Psoas muscle (tissue), 8 donors: ENCODE results near the gene GZMA. TPM values are rescaled to one million over a fixed set of nuclear protein-coding genes. Genes with fewer than 3 reads are reported as not detected.
"Not testable (repeated sequence)": the region's sequence is repeated elsewhere in the genome, so short reads cannot be mapped to it uniquely, and the experiment has no call there.

Experiments used
- ATAC-seq, 4 donors: fragments of 200-7000 bp; cut with Tn5 transposase; one replicate each; pipeline ENCODE4 v1.9.1; 2020; ENCODE audit warnings: moderate library complexity in 3 of 4, mild to moderate bottlenecking in 2 of 4
- DNase-seq, 2 donors: peaks; one replicate each; pipeline ENCODE4 v3.0.0-alpha.2; 2020
- H3K27ac ChIP-seq: fragments of 200-600 bp; one replicate; pipeline ENCODE4 v1.8.0; 2022
- H3K27me3 ChIP-seq, 3 donors: fragments of 200-600 bp in 1 of 3; one replicate each; pipeline versions ENCODE4 v1.6.1 to v1.8.0; 2013 to 2022; ENCODE audit warnings: low read length in 2 of 3, mild to moderate bottlenecking in 2 of 3, moderate library complexity in 1 of 3; ENCODE audit not compliant: insufficient read depth in 3 of 3
- H3K36me3 ChIP-seq, 2 donors: fragments of 200-600 bp in 1 of 2; one replicate each; pipeline versions ENCODE4 v1.6.1 to v1.8.0; 2013 to 2022; ENCODE audit warnings: low read depth in 1 of 2, mild to moderate bottlenecking in 1 of 2, moderate library complexity in 1 of 2; ENCODE audit not compliant: insufficient read depth in 1 of 2
- H3K4me1 ChIP-seq: fragments of 200-600 bp; one replicate; pipeline ENCODE4 v1.8.0; 2022
- H3K4me3 ChIP-seq: fragments of 200-600 bp; one replicate; pipeline ENCODE4 v1.8.0; 2022; ENCODE audit warnings: mild to moderate bottlenecking
- H3K9me3 ChIP-seq: fragments of 200-600 bp; one replicate; pipeline ENCODE4 v1.8.0; 2022
- WGBS, 3 donors: extraction: QIAGEN DNeasy Blood & Tissue Kit; methylation state at CpG; one replicate each; pipeline versions ENCODE4 v1.1.6 to v1.1.7; 2013; 5-methylcytosine and 5-hydroxymethylcytosine counted together
- intact Hi-C, 2 donors: fragments of 100-400 bp; cut with DNase I; formaldehyde crosslinking; loops; one replicate each; pipeline versions ENCODE4 v1.11.0 to v1.14.2; 2022
- polyA plus RNA-seq, 3 donors: library from polyadenylated mRNA; stranded (reverse); fragments of 200-250 nt; gene quantifications; one replicate each; pipeline ENCODE4 v1.2.3, GENCODE V29; 2013
- total RNA-seq, 4 donors: library from RNA; stranded (reverse); fragmentation: NEBNext Ultra II Directional in 2 of 4; extraction: Animal tissue kit (Norgen Biotek cat#: 25700) in 2 of 4; gene quantifications; one replicate each; pipeline versions ENCODE4 v1.2.1 to v1.2.4, GENCODE V29; 2021 to 2023
- TF ChIP-seq, protein P1 (sequence below): fragments of 200-600 bp; IDR thresholded peaks from one replicate; pipeline ENCODE4 v1.8.0; 2022; ENCODE audit warnings: antibody characterized with exemption
- donor health status: healthy with polysubstance abuse.
- donor health status: DM: no; HTN: no; CAD: no; lungs with moderate emphysema.
- donor health status: Bipolar disorder and iron deficiency.
- donor health status: healthy.
- donor health status: DM: yes; HTN: yes; CAD: no.
- donor health status: DM: no; HTN: no; CAD: no.
- donor health status: DM: no; HTN: no; CAD: no.
- donor health status: DM: yes; HTN: yes; CAD: no.

Gene GZMA
- total and polyA plus RNA-seq, 7 donors, result 0.08 to 1.4 (median 0.44) TPM

DNA sequence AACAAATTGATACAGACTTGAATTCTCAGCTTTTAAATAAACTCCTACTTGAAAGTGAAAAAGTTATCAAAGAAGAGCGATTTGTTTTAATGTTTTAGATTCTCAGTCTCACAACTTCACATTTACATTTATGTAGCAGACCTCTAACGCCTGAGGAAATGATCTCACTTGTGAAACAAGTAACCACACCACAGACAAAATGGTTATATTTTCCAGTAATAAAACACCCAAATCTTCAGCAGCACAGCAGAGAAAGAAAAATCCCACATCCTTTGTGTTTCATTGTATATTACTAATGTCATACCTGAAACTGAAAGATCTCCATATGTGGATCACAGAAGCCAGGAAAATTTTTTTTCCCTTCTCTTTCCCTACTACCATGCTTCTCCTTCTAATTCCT lies 29.8 kb upstream of the GZMA start:
- DNase-seq (no peak), ATAC-seq (no peak)
- 67 to 72% (median 69%) methylated on average over 2 of the region's 2 CpGs for WGBS, 3 donors
- TF ChIP-seq, protein P1, sequence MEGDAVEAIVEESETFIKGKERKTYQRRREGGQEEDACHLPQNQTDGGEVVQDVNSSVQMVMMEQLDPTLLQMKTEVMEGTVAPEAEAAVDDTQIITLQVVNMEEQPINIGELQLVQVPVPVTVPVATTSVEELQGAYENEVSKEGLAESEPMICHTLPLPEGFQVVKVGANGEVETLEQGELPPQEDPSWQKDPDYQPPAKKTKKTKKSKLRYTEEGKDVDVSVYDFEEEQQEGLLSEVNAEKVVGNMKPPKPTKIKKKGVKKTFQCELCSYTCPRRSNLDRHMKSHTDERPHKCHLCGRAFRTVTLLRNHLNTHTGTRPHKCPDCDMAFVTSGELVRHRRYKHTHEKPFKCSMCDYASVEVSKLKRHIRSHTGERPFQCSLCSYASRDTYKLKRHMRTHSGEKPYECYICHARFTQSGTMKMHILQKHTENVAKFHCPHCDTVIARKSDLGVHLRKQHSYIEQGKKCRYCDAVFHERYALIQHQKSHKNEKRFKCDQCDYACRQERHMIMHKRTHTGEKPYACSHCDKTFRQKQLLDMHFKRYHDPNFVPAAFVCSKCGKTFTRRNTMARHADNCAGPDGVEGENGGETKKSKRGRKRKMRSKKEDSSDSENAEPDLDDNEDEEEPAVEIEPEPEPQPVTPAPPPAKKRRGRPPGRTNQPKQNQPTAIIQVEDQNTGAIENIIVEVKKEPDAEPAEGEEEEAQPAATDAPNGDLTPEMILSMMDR, result no peak
- Histone ChIP-seq H3K36me3 (no peaks in the 10 kb centered on the region), H3K4me3 (no peak overlapping the region), H3K27ac (no peak overlapping the region), H3K27me3 (no peaks in the 10 kb centered on the region), H3K9me3 (no peaks in the 10 kb centered on the region), H3K4me1 (no peaks in the 10 kb centered on the region)
- intact Hi-C loops, result no loop called here

DNA sequence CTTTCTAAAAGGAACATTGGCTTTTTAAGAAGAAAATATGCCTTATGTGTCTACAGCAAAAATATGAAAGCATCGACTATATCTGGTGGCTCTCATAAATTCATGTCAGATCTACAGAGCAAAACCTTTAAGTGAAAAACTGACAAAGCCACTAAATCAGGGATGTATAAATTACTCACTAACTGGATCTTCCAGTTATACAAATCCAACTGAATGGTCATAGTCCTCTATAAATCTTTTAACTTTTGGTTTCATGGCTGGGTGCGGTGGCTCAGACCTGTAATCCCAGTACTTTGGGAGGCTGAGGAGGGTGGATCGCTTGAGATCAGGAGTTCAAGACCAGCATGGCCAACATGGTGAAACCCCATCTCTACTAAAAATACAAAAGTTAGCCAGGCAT lies 29.2 kb upstream of the GZMA start:
- intact Hi-C loops, result no loop called here
- TF ChIP-seq, protein P1, result no peak
- 88 to 92% (median 89%) methylated on average over 3 of the region's 3 CpGs for WGBS, 3 donors
- no peaks in the 10 kb centered on the region for H3K27me3 ChIP-seq
- DNase-seq (no peak), ATAC-seq (no peak)
- no peaks in the 10 kb centered on the region for H3K36me3 ChIP-seq
- H3K4me1 ChIP-seq, result no peaks in the 10 kb centered on the region
- no peaks in the 10 kb centered on the region for H3K9me3 ChIP-seq
- no peak overlapping the region for H3K27ac ChIP-seq
- no peak overlapping the region for H3K4me3 ChIP-seq

DNA sequence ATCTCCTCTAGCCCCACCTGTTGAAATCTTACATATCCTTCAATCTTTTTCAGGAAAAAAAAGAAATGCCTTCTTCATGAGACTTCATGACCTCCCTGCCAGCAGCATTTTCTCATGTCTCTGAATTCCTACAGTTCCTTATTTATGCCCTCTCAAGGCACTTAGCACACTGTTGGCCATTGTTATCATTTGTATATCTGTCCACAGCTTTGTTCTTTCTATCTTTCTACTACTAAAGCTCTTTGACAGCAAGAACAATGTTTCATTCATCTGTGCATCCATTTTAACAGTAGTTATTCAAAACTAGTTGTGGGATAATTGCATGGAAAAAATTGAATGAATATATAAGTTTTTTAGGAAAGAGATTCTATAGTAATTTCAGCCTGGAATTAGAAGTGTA lies 20.9 kb upstream of the GZMA start:
- Histone ChIP-seq H3K27me3 (peaks cover 0 to 3% (median 0%) of the 10 kb centered on the region in 3 donors), H3K36me3 (no peaks in the 10 kb centered on the region)
- ATAC-seq, result no peak

DNA sequence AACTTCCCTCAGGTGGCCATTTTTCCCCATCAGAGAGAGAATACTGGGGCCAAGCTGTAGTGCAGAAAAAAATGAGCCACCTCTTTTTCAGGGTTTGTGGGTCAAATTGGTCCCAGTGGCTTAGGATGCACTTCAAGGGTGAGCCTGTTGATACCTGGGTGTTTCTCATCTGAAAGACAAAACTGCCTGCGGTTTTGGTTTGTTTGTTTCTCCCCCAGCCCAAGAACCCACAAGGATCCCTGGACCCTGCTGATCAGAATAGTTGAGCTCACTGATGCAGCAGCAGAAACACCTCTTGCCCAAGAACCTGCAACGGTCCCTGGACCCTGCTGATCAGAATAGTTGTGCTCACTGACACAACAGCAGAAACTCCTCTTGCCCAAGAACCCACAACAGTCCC lies 13.1 kb upstream of the GZMA start:
- H3K27me3 ChIP-seq, H3K36me3 ChIP-seq, H3K9me3 ChIP-seq, H3K4me3 ChIP-seq, ATAC-seq, H3K4me1 ChIP-seq, intact Hi-C loops, DNase-seq, H3K27ac ChIP-seq: not testable (repeated sequence)
- WGBS, 3 donors, result 83 to 90% (median 86%) methylated on average over 2 of the region's 2 CpGs

More for the DNA sequence above, 20.9 kb upstream of the GZMA start:
- TF ChIP-seq, protein P1, result no peak
- Histone ChIP-seq H3K27ac (no peak overlapping the region), H3K4me1 (no peaks in the 10 kb centered on the region), H3K4me3 (no peak overlapping the region), H3K9me3 (no peaks in the 10 kb centered on the region)
- DNase-seq, result no peak
- intact Hi-C loops, result no loop called here

DNA sequence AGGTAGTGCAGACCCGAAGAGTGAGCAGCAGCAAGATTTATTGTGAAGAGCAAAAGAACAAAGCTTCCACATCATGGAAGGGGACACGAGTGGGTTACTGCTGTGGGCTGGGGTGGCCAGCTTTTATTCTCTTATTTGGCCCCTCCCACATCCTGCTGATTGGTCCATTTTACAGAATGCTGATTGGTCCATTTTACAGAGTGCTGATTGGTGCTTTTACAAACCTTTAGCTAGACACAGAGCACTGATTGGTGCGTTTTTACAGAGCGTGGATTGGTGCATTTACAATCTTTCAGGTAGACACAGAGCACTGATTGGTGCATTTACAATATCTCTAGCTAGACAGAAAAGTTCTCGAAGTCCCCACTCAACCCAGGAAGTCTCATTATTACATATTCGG lies 11.4 kb upstream of the GZMA start:
- H3K36me3 ChIP-seq, DNase-seq, H3K9me3 ChIP-seq, H3K27me3 ChIP-seq, intact Hi-C loops, H3K27ac ChIP-seq, ATAC-seq, H3K4me1 ChIP-seq, H3K4me3 ChIP-seq: not testable (repeated sequence)
- 87 to 91% (median 88%) methylated on average over 6 of the region's 6 CpGs for WGBS, 3 donors

DNA sequence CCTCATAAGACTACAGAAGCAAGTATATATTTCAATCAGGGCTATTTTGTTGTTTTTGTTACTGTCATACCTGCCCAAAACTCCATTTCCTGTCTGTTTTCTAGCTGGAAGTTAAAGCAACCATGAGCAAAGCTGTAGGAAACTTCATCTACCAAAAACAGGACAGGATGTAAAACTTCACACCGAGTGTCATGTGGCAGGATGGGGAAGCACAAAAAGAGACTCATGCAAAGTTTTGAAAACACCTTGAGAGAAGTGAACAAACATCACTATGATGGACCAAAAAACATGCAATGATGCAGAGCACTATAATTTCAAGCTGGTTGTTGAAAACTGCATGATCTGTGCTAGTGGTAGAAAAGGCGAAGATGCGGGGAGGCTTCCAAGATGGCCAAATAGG lies 6.3 kb upstream of the GZMA start:
- TF ChIP-seq, protein P1, result no peak
- Histone ChIP-seq H3K36me3 (no peaks in the 10 kb centered on the region), H3K9me3 (no peaks in the 10 kb centered on the region), H3K27me3 (no peaks in the 10 kb centered on the region), H3K4me1 (no peaks in the 10 kb centered on the region), H3K27ac (no peak overlapping the region), H3K4me3 (no peak overlapping the region)
- ATAC-seq, result no peak
- no peak for DNase-seq
- WGBS, 3 donors, result 70 to 92% (median 78%) methylated on average over 3 of the region's 3 CpGs
- intact Hi-C loops, result no loop called here
